Measurements from ENCODE around the gene ACADS. TPM values are rescaled to one million over a fixed set of nuclear protein-coding genes. Genes with fewer than 3 reads are reported as not detected.

Gene ACADS
- total RNA-seq, 2 donors from 2014 or later: 86.0 to 202 TPM

- no peaks in the 10 kb centered on the region for H3K9me3 ChIP-seq
- intact Hi-C loops (cut with DNase I): no loop called here
- H3K36me3 ChIP-seq: peaks cover 14% of the 10 kb centered on the region
- H3K27me3 ChIP-seq: no peaks in the 10 kb centered on the region
- peaks cover 13% of the 10 kb centered on the region for H3K4me1 ChIP-seq
- H3K9ac ChIP-seq (ENCODE audit: low read depth in 2 of 2, low read length in 2 of 2): peak overlapping the region in 1 of 2 donors; percentile 15
- DNase-seq: peak; percentile 47
- no peak overlapping the region for H3K27ac ChIP-seq
- no peak overlapping the region for H3K4me3 ChIP-seq
- no peak for TF ChIP-seq CTCF (IDR thresholded peaks at IDR 0.05)
Observed at GRCh38 chr12:120696626-120697025, 29.0 kb upstream of the ACADS start.

GRCh38 chr12:120697344-120697743 is 28.3 kb upstream of the ACADS start:
- H3K4me1 ChIP-seq: peaks cover 6% of the 10 kb centered on the region
- TF ChIP-seq CTCF (IDR thresholded peaks at IDR 0.05): no peak
- H3K9ac ChIP-seq (ENCODE audit: low read depth in 2 of 2, low read length in 2 of 2): peak overlapping the region in 1 of 2 donors; percentile 15
- no peaks in the 10 kb centered on the region for H3K9me3 ChIP-seq
- no peak overlapping the region for H3K4me3 ChIP-seq
- intact Hi-C loops (cut with DNase I): no loop called here
- peaks cover 14% of the 10 kb centered on the region for H3K36me3 ChIP-seq
- no peak overlapping the region for H3K27ac ChIP-seq
- DNase-seq: no peak
- H3K27me3 ChIP-seq: no peaks in the 10 kb centered on the region

- no peak for TF ChIP-seq CTCF (IDR thresholded peaks at IDR 0.05)
- no peak for DNase-seq
- Histone ChIP-seq H3K27ac (no peak overlapping the region), H3K9ac (ENCODE audit: low read depth in 2 of 2, low read length in 2 of 2) (no peak overlapping the region), H3K27me3 (no peaks in the 10 kb centered on the region), H3K36me3 (peaks cover 14% of the 10 kb centered on the region), H3K9me3 (no peaks in the 10 kb centered on the region), H3K4me3 (no peak overlapping the region), H3K4me1 (no peaks in the 10 kb centered on the region)
- intact Hi-C loops (cut with DNase I): no loop called here
Observed at GRCh38 chr12:120698665-120699064, 27.0 kb upstream of the ACADS start.

- Histone ChIP-seq H3K27ac (no peak overlapping the region), H3K9ac (ENCODE audit: low read depth in 2 of 2, low read length in 2 of 2) (peak overlapping the region in 1 of 2 donors; percentile 4), H3K27me3 (no peaks in the 10 kb centered on the region), H3K4me1 (no peaks in the 10 kb centered on the region), H3K4me3 (no peak overlapping the region), H3K36me3 (peaks cover 8% of the 10 kb centered on the region), H3K9me3 (no peaks in the 10 kb centered on the region)
- intact Hi-C loops (cut with DNase I): no loop called here
- TF ChIP-seq CTCF (IDR thresholded peaks at IDR 0.05): no peak
- DNase-seq: no peak
Observed at GRCh38 chr12:120699553-120699952, 26.1 kb upstream of the ACADS start.

GRCh38 chr12:120700886-120701285 is 24.7 kb upstream of the ACADS start:
- no peak for DNase-seq
- Histone ChIP-seq H3K27me3 (no peaks in the 10 kb centered on the region), H3K4me1 (no peaks in the 10 kb centered on the region), H3K9ac (ENCODE audit: low read depth in 2 of 2, low read length in 2 of 2) (no peak overlapping the region), H3K27ac (no peak overlapping the region), H3K9me3 (no peaks in the 10 kb centered on the region), H3K36me3 (peaks cover 4% of the 10 kb centered on the region), H3K4me3 (no peak overlapping the region)
- intact Hi-C loops (cut with DNase I): no loop called here
- no peak for TF ChIP-seq CTCF (IDR thresholded peaks at IDR 0.05)

- Histone ChIP-seq H3K36me3 (no peaks in the 10 kb centered on the region), H3K9ac (ENCODE audit: low read depth in 2 of 2, low read length in 2 of 2) (no peak overlapping the region), H3K27ac (no peak overlapping the region), H3K4me1 (no peaks in the 10 kb centered on the region), H3K9me3 (no peaks in the 10 kb centered on the region), H3K4me3 (no peak overlapping the region), H3K27me3 (no peaks in the 10 kb centered on the region)
- intact Hi-C loops (cut with DNase I): no loop called here
- DNase-seq: no peak
- no peak for TF ChIP-seq CTCF (IDR thresholded peaks at IDR 0.05)
Observed at GRCh38 chr12:120702637-120703036, 23.0 kb upstream of the ACADS start.

Data from colonic mucosa (tissue), 4 donors.